Measurements from ENCODE around the gene KRTAP20-3. TPM values are rescaled to one million over a fixed set of nuclear protein-coding genes. Genes with fewer than 3 reads are reported as not detected.

Gene KRTAP20-3
- total RNA-seq, 1 experiment from 2014 or later = not detected

- Histone ChIP-seq H3K36me3 (ENCODE audit: control insufficient read depth, insufficient read depth, low read length) (no peaks in the 10 kb centered on the region), H3K27ac (ENCODE audit: low read length) (no peak overlapping the region), H3K4me3 (ENCODE audit: low read depth in 2 of 2, low read length in 2 of 2) (no peak overlapping the region), H3K27me3 (ENCODE audit: control insufficient read depth, insufficient read depth, low read length) (no peaks in the 10 kb centered on the region), H3K4me1 (ENCODE audit: control insufficient read depth, insufficient read depth, low read length) (no peaks in the 10 kb centered on the region), H3K9me3 (ENCODE audit: control insufficient read depth, insufficient read depth, low read depth, low read length) (no peaks in the 10 kb centered on the region)
- TF ChIP-seq SIN3A (IDR thresholded peaks at IDR 0.05; ENCODE audit: borderline replicate concordance, insufficient read depth, low read depth, low read length) = no peak
- TF ChIP-seq, protein P1, sequence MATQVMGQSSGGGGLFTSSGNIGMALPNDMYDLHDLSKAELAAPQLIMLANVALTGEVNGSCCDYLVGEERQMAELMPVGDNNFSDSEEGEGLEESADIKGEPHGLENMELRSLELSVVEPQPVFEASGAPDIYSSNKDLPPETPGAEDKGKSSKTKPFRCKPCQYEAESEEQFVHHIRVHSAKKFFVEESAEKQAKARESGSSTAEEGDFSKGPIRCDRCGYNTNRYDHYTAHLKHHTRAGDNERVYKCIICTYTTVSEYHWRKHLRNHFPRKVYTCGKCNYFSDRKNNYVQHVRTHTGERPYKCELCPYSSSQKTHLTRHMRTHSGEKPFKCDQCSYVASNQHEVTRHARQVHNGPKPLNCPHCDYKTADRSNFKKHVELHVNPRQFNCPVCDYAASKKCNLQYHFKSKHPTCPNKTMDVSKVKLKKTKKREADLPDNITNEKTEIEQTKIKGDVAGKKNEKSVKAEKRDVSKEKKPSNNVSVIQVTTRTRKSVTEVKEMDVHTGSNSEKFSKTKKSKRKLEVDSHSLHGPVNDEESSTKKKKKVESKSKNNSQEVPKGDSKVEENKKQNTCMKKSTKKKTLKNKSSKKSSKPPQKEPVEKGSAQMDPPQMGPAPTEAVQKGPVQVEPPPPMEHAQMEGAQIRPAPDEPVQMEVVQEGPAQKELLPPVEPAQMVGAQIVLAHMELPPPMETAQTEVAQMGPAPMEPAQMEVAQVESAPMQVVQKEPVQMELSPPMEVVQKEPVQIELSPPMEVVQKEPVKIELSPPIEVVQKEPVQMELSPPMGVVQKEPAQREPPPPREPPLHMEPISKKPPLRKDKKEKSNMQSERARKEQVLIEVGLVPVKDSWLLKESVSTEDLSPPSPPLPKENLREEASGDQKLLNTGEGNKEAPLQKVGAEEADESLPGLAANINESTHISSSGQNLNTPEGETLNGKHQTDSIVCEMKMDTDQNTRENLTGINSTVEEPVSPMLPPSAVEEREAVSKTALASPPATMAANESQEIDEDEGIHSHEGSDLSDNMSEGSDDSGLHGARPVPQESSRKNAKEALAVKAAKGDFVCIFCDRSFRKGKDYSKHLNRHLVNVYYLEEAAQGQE (IDR thresholded peaks at IDR 0.05; ENCODE audit: insufficient read depth in 1 of 2, low read depth in 2 of 2, low read length in 1 of 2) = no peak
- no peak for TF ChIP-seq POLR2AphosphoS5 (IDR thresholded peaks at IDR 0.05; ENCODE audit: low read depth, low read length)
- TF ChIP-seq, protein P2, sequence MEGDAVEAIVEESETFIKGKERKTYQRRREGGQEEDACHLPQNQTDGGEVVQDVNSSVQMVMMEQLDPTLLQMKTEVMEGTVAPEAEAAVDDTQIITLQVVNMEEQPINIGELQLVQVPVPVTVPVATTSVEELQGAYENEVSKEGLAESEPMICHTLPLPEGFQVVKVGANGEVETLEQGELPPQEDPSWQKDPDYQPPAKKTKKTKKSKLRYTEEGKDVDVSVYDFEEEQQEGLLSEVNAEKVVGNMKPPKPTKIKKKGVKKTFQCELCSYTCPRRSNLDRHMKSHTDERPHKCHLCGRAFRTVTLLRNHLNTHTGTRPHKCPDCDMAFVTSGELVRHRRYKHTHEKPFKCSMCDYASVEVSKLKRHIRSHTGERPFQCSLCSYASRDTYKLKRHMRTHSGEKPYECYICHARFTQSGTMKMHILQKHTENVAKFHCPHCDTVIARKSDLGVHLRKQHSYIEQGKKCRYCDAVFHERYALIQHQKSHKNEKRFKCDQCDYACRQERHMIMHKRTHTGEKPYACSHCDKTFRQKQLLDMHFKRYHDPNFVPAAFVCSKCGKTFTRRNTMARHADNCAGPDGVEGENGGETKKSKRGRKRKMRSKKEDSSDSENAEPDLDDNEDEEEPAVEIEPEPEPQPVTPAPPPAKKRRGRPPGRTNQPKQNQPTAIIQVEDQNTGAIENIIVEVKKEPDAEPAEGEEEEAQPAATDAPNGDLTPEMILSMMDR (IDR thresholded peaks at IDR 0.05) = no peak
- TF ChIP-seq TCF7L2 (IDR thresholded peaks at IDR 0.05; ENCODE audit: low read depth, low read length) = no peak
- no peak for DNase-seq (ENCODE audit: low read depth, low spot score)
- no TSS peak for BruUV-seq (replicated peaks)
- in situ Hi-C loops (cut with HindIII; ENCODE audit: low pct_unique_long_range_greater_than_20kb, low sequenced_read_pairs) = no loop called here
- POLR2A ChIA-PET = no interaction called here
- ATAC-seq = no peak
- intact Hi-C loops (cut with micrococcal nuclease; ENCODE audit: unreplicated experiment) = no loop called here
- CTCF ChIA-PET = no interaction called here
These were observed 30.5 kb upstream of the KRTAP20-3 start for GRCh38 chr21:30612132-30612531.

GRCh38 chr21:30613836-30614235 is 28.8 kb upstream of the KRTAP20-3 start, which contains the start of gene KRTAP6-1:
Gene KRTAP6-1, minus strand, starts transcription at chr21:30613930. Its CDS starts 26 bp downstream, at chr21:30613904.
- in situ Hi-C loops (cut with HindIII; ENCODE audit: low pct_unique_long_range_greater_than_20kb, low sequenced_read_pairs) = no loop called here
- no peak for ATAC-seq
- CTCF ChIA-PET = no interaction called here
- Histone ChIP-seq H3K36me3 (ENCODE audit: control insufficient read depth, insufficient read depth, low read length) (no peaks in the 10 kb centered on the region), H3K4me1 (ENCODE audit: control insufficient read depth, insufficient read depth, low read length) (no peaks in the 10 kb centered on the region), H3K4me3 (ENCODE audit: low read depth in 2 of 2, low read length in 2 of 2) (no peak within 1 kb of the TSS), H3K27me3 (ENCODE audit: control insufficient read depth, insufficient read depth, low read length) (no peaks in the 10 kb centered on the region), H3K27ac (ENCODE audit: low read length) (no peak within 1 kb of the TSS), H3K9me3 (ENCODE audit: control insufficient read depth, insufficient read depth, low read depth, low read length) (no peaks in the 10 kb centered on the region)
- POLR2A ChIA-PET = no interaction called here
- DNase-seq (ENCODE audit: low read depth, low spot score) = no peak
- no TSS peak for BruUV-seq (replicated peaks)
- TF ChIP-seq SIN3A (IDR thresholded peaks at IDR 0.05; ENCODE audit: borderline replicate concordance, insufficient read depth, low read depth, low read length) (no peak), POLR2AphosphoS5 (IDR thresholded peaks at IDR 0.05; ENCODE audit: low read depth, low read length) (no peak), TCF7L2 (IDR thresholded peaks at IDR 0.05; ENCODE audit: low read depth, low read length) (no peak)
- TF ChIP-seq, protein P2 (IDR thresholded peaks at IDR 0.05) = no peak
- TF ChIP-seq, protein P1 (IDR thresholded peaks at IDR 0.05; ENCODE audit: insufficient read depth in 1 of 2, low read depth in 2 of 2, low read length in 1 of 2) = no peak
- intact Hi-C loops (cut with micrococcal nuclease; ENCODE audit: unreplicated experiment) = no loop called here
